Hindlimb muscle (tissue), 1 donor: ENCODE data around the gene LRRC72. TPM values are rescaled to one million over a fixed set of nuclear protein-coding genes. Genes with fewer than 3 reads are reported as not detected.
A peak's percentile ranks its signal among the peaks of the same experiment; 100 is the strongest.
"Not testable (repeated sequence)": the region's sequence is repeated elsewhere in the genome, so short reads cannot be mapped to it uniquely, and the experiment has no call there.

ENCODE experiments used
- DNase-seq: peaks from one replicate; pipeline ENCODE4 v3.0.0-alpha.2; 2013
- polyA plus RNA-seq: library from polyadenylated mRNA; unstranded; fragments of 120-200 nt; gene quantifications from one replicate; pipeline ENCODE4 v1.2.1, GENCODE V29; 2013; ENCODE audit not compliant: insufficient read length

LRRC72 gene
- polyA plus RNA-seq, 1 donor = not detected

DNA sequence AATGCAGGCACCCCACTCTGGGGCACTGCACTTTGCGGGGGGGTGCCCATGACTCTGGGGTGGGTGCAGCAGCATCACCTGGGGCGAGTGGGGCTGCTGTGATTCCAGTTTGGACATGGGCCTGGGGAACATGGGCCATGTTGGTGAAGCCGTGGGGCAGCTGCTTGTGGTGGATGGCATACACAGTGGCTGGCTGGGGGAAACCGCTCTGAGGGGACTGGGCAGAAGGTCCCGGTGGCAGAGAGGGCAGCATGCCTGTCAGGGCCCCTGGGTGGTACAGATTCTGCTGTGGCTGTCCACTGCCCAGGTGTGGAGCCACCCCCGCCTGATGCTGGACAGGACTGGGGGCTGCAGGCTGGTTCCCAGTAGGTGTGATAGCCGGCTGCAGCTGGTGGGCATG is 57.2 kb downstream of the LRRC72 start:
- DNase-seq = no peak

DNA sequence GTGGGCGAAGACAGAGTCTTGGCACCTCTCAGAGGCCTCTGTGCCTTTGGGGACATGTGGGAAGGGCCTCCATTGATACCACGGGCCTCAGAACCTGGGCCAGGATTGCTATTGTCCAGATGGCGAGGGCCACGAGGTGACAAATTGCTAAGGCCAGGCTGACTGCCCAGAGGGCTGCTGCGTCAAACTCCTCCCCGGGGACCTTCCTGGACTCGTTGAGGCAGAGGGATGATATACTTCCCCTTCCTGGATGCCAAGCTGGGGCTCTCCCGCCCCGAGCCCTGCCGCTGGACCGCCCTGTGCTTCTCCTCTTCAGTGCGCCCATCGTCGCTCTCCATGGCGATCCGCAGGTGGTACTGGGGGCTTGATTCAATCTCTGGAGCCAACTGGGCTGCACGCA is 58.9 kb downstream of the LRRC72 start:
- no peak for DNase-seq

DNA sequence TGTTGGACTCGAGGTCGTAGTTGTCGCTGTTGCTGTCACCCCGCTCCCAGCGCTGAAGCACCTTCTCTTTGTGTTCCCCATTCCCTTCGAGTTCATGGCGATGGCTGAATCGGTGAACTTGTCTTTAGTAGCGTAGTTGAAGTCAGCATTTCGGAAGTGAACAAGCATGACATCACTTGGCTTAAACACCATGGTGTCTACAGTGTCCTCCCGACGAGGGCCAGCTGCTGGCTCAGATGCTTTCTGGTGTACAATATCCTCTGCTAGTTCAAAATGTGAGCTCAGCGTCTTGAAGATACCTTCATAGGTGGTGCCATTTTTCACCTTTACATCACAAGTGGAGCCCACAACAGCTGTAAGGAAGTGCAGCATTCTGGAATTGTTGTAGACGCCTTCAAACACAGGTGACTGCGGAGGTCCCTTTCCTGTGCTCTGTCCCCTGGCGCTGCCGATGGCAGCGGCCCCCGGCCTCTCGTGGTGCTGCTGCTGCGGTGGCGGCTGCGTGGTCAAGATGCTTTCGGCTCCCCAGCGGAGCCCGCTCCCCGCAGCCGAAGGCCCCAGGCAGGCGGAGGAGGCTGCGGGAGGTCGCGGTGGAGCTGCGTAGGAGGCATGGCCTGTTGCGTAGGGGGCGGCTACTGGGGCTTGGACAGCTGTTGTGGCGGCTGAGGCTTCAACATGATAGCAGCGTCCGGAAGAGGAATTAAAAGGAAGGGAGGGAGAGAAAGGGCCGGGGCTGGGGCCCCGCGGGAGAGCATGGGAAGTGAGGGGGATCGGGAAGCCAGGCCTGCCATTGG is 59.7 kb downstream of the LRRC72 start:
- DNase-seq = no peak

DNA sequence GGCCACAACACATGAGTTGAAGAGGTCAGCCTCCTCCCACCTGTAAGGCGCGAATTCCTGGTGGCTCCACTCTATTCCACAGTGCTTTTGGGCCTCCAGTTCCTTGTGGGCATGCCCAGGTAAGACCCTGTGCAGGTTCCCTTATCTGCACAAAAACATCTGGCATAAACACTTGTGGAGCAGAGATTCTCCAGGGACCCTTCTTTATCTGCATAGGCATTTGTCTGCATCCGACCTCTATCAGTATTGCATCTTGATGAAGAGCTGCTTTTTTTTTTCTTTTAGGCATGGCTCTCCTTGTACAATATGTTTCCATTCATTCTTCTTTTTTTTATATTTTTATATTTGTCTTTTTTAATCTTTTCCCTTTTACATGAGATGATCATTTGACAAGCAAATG is 60.5 kb downstream of the LRRC72 start:
- DNase-seq = no peak

DNA sequence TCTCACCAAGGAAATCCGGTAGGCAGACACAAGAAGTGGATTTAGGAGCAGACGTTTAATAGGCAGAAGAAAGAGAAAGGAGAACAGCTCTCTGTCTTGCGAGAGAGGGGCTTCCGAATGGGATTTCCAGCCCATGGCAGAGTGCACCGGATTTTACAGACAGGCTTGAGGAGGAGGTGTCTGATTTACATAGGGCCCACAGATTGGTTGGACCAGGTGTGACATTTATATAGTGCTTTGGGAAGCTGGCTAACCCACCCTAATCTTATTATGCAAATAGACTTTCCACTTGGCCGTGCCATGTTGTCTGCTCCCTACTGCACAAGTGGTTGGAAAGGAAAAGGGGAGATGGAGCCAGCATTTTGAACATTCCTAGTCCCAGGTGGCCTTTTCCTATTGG is 61.2 kb downstream of the LRRC72 start:
- DNase-seq = peak; percentile 34

DNA sequence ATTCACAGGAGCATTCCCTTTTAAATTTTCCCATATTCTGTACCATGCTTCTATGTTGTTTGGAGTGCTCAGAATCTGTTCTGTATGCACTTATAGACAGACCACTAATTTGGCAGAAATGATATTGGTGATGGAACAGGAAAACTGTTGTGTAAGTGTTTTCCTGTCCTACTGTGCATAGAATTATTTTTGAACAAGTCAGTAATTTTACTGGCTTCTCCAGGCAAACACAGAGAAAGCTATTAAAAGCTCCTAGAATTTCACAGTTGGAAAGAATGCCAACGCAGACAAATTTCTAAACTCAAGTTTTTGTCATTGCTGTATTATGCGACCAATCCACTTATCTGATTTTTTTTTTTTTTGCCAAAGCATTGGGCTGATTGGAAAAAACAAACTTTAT is 63.3 kb downstream of the LRRC72 start:
- no peak for DNase-seq

DNA sequence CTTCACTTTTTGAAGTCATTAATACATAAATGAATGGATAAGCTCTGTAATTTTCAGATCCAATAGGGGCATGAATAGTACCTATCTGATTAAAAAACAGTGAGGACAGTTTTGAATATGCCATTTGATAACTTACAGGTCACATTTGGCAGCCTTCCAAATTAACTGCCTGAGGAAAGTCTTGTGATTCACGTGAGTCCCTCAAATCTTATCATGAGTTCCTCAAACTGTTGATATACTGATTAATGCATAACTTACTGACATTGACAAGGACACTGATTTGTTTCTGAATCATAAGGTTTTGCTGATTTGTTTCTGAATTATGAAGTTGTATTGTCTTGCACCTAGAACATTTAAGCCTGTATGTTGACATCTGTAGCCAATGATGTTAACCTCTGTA is 63.8 kb downstream of the LRRC72 start:
- DNase-seq = no peak

DNA sequence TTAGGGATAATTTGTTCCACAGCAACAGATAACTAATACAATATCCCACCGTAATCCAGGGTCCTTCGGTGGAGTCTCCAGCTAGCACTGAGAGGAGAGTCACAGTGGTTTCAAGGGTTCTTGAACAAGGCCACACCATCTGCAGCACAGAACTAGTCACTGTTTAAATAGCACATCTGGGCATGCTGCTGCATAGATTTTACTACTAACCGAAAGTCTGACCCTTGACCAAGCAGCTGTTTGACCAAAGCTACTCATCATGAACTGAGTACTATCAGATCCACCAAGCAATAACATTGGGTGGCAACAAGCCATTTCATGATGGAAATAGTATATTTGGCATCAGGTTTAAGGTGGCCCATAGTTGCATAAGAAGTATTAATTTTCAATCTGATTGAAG is 65.8 kb downstream of the LRRC72 start:
- DNase-seq = no peak

DNA sequence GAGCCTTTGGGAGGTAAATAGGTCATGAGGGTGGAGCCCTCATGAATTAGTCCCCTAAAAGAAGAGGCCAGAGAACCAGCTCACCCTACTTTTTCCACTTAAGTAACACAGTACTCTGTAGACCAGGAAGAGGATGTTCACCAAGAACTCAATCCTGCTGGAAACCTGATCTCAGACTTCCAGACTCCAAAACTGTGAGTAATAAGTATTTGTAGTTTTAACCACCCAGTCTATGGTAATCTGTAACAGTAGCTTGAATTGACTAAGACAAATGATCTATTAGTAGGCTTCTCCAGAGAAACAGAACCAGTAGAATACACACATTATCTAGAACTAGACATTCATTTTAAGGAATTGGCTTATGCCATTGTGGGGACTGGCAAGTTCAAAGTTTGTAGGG is 67.4 kb downstream of the LRRC72 start:
- DNase-seq = no peak

DNA sequence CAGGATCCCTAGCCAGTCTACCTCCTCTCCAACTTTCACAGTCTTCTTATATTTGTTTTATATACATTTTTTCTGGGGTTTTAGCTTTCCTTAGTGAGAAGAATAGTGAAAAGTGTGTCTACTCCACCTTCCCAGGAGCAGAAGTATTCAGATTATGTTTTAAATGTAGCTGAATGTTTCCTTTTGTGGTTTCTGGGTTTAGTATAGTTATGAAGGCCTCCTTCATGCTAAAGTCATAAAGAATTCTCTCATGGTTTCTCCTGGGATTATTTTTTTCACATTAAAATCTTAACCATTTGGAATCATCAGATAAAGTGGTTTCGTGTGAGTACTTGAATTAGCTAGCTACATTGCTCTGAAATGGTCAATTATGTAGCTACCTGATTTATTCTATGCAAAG is 68.1 kb downstream of the LRRC72 start:
- DNase-seq = no peak

DNA sequence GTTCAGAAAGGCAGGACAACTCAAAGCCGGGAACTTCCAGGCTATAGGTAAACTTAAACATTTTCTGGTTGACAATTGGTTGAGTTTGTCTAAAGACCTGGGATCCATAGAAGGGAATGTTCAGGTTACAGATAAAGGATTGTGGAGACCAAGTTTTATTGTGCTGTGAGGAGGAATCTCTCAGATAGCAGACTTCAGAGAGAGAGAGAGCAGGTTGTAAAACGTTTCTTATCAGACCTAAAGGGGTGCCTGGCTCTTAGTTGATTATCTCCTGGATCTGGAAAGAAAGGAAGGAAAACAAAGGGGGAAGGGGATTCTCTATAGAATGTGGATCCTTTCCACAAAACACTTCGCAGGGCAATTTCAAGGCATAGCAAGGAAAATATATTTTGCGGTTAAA is 69.0 kb downstream of the LRRC72 start:
- not testable (repeated sequence) for DNase-seq

DNA sequence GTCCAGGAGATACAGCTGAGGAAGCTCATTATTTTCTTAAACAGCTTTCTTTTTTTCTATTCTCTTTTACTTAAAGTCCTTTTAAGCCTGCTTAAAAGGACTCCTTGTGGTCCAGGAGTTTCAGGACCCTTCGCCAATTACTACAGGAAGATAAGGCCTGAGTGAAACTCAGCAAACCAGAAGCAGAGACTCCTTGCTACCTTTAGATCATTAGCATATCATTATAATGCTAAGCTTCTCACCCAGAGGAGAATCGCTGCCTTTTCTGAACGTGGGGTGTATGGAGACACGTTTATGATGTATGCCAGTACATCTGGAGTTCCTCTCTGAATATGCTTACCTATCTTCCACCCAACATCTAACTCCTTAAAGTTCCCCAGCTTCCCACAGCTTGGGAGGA is 71.4 kb downstream of the LRRC72 start:
- DNase-seq = no peak

DNA sequence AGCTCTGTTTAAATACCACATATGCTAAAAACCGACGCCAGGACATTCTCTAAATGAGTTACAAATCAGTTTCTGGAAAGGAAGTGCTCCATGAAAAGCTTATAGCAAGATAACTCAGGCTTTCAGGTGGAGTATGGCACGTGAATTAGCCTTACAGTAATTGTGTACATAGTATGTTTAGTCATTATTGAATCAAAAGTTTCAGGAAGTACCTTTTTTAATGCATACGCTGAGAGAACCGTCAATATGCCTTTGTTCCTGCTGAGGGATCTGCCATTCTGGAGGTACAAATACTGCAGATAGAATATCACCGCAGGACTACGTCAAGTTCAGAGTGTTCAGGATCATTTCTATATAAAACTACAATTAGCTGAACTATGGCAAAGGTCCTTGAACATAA is 73.2 kb downstream of the LRRC72 start:
- DNase-seq = no peak

DNA sequence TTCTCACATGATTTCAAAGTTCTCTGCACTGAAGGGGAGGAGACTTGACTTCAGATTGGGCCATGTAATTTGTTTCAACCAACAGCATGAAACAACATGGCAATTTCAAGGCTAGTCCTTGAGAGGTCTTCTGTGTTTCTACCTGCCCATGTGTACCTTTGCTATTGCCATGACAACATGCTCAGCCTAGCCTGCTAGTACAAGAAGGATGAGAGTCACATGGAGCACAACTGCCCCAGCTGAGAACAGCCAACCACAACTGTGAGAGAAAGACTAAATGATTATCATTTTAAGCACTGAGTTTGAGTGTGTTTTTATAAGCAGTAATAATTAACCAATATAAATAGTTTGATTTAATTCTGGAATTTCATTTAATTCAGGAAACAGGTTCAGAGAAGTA is 77.0 kb downstream of the LRRC72 start:
- DNase-seq = no peak

DNA sequence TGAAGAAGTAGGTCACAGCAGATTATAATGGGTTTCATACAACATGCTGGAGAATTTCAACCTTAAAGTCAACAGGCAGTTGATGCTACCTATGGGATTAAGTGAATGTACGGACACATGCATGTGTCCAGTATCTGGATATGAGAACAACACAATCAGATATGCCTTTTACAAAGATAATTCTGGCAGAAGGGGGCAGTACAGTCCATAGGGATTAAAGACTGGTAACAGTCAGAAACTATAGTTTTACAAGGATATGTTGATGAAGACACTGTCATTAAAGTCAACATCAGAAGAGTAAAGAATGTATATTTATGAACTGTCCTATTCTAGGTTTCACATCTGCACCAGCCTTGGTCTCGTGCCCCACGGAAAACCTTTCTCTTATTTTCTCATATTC is 77.4 kb downstream of the LRRC72 start:
- no peak for DNase-seq

DNA sequence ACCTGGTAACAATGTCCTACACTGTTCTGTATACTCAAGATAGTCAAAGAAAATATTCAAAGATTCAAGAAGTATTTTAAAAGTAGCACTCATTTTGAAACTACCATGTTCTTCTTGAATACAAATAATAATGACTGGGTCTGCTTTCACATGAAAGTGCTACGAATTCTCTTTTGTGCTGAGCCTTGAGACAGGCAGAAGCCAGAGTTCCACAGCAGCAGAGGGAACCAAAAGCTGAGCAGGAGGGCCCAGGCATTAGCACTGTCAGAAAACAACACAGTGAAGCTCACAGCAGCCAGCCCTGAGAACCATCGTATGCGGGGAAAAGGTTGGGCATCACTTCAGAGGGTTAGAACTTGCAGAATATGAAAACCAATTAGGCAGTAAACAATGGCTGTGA is 80.1 kb downstream of the LRRC72 start:
- no peak for DNase-seq

DNA sequence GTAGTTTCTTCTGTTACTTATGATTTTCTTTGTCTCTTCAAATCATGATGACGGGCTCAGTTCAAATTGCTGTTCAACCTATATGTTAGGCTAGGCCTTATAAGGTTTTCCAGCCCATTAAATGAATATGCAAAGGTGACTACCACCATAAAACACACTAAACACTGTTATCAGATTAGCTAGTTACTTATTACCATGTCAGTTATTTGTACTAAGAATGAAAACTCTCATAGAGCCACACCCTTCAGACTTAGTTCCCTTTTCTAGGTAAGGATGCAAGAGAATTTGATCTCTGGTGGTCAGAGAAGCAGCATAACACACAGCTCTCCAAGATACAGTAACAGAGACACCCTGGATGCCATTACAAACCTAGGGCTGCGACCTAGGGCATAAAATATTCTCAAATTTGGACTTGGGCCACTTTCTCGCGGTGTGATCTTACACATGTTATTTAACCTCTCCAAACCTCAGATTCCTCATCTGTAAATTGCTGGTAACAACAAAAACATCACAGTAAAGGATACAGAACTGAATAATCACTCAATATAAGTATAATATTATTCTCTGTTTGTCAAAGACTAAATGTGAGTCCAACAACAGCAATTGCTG is 83.3 kb downstream of the LRRC72 start:
- DNase-seq = no peak

DNA sequence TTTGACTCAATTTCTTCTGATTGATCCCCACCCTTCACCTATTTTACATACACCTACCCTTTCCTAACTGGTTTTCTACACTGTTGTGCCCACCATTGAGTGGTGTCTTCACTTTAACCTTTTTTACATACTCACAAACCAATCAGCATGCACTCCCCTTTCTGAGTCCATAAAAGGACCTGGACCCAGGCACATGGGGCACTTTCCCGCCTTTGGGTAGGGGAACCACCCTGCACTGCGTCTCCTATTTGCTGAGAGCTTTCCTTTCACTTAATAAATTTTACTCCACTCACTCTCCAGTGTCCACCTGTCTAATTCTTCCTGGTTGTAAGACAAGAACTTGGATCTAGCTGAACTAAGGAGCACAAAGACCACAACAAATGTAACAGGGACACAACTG is 85.1 kb downstream of the LRRC72 start:
- DNase-seq = no peak

DNA sequence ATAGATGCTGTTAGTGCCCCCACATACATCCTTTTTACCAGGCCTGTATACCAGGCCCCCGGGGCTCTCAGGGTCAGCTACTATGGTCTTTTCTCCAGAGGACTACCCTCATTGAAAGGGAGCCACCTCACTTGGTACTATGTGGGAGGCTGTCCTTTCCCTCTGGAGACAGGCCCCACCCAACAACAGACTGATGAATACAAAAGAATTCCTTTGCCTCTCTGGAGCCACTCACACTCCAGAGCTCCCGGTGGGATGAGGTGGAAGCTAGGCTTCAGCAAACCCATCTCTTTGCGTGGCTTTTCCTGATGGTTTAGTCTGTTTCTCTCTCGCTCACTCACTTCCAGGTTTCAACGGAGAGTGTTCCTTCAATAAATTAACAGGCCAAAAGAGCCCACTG is 88.6 kb downstream of the LRRC72 start:
- DNase-seq = no peak

DNA sequence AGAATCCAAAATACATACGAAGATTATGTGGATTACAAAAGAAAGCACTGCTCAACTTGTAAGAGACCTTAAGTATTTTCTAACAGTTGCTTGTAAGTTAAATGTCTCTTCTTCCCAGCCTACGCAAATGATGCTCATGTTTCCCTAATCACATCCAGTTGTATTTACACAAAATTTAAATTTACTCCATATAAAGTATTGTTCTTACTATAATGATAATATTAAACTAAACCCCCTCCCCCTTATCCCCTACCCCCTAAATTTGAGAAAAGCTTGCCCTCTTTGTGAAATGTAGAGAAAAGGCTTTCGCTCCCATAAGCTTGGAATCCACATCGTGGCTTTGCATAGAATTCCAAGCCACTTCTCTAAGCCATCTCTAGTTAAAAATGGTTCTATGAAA is 89.5 kb downstream of the LRRC72 start:
- no peak for DNase-seq

DNA sequence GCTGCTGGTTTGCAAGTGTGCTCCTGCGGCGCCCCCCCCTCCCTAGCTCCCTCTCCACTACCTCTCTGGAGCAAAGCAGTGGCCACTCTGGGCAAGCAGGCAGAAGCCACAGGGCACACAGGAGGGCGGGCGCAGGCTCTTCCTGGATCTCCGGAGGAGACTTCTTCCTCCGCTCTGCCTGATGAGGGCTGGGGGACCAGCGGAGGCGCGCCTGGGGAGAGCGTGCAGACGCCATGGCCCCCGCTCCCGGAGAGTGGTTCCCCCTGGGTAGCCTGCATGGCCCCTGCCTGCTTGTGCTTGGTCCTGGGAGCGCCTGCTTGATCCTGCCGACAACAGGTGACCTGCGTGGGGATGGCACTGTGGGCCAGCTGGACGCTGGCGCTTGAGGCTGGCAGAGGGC is 89.9 kb downstream of the LRRC72 start:
- no peak for DNase-seq

DNA sequence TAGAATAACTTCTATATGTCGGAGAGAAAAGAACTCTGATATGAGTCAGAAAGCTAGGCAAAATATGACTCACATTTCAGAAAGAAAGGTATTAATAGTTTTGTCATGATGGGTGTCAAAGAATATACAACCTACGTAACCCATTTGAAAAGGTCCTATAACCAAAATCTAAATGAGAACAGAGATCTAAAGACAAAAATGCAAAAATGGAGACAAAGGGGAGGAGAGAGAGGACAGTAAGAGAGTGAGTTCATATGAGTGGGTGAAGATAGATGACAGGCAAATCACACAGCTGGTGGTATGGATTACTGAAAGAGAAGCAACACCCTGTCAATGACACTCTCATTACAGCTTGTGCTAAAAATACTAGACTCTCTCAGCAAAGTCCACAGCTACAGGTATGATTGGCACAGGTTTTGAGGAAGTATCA is 93.4 kb downstream of the LRRC72 start:
- no peak for DNase-seq

DNA sequence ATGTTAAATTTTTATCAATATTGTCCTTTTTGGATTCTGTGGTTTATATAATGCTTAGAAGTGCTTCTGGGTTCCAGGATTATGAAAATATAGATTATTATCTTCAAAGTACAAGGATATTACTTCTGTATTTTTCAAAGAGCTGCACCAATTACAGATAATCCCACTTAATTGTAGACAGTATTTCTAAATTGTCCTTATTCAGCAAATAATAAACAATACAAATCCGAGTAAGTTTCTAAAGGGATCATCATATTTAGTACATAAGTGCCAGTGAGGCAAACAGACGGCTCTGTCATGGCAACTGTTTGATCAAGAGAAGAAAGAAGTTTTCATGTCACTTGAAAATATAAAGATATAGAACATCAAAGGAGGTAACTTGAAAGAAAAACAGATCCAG is 99.8 kb downstream of the LRRC72 start:
- no peak for DNase-seq

DNA sequence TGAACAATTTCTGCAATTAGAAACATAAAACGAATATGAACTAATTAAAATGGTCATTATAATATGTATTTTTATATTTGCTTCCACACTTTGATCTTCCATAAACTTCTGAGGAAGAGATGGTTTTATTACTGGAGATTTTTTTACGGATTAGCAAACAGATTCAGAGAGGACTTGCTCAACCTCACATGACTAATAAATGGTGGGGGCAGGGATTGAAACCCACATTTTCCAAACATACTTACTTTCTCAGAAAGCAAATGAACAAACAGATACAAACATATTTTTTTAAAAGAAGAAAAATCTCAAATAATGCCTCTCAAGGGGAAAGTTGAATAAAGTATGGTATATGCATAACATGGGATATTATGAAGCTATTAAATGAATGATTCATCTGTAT is 100.6 kb downstream of the LRRC72 start:
- DNase-seq = no peak

DNA sequence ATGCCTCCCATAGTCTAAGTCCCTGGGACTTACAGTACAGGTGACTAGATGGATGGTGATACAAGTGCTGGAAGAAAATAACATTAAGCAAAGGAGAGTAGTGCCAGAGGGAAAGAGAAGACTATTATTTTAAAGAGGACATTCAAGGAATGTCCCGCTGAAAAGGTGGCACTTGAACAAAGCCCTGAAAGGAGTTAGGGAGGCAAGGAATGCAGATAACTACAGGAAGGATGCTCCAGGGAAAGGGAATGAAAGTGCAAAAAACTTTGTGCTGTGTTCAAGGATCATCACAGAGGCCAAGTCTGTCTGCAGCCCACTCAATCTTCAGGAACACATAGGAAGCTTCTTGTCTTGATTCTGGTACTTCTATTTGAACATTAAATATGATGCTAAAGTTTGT is 104.0 kb downstream of the LRRC72 start:
- no peak for DNase-seq
